Liver (tissue), 3 donors: ENCODE results near the gene PDLIM3.

ENCODE experiments used
- ATF3 ChIP-seq: IDR thresholded peaks from 2 replicates; pipeline ENCODE4 v1.6.1; 2016; ENCODE audit warnings: antibody characterized with exemption
- CTCF ChIP-seq: fragments of 150-350 bp; IDR thresholded peaks from 2 replicates; pipeline ENCODE4 v1.5.1; 2017; ENCODE audit warnings: improper control_type of control experiment, low read depth, low read length; ENCODE audit not compliant: missing input control
- EGR1 ChIP-seq, 2 donors: IDR thresholded peaks; 2 replicates each; pipeline ENCODE4 v1.6.1; 2016 to 2018; ENCODE audit warnings: antibody characterized with exemption in 2 of 2, low read depth in 2 of 2
- FOXA2 ChIP-seq: IDR thresholded peaks from 2 replicates; pipeline ENCODE4 v1.6.1; 2016; ENCODE audit warnings: antibody characterized with exemption
- GABPA ChIP-seq, 2 donors: IDR thresholded peaks in 1 of 2; conservative IDR thresholded peaks in 1 of 2; 2 replicates each; pipeline ENCODE4 v1.6.1; 2016; ENCODE audit warnings: antibody characterized with exemption in 2 of 2, mild to moderate bottlenecking in 1 of 2, moderate library complexity in 1 of 2
- JUND ChIP-seq, 2 donors: IDR thresholded peaks; 2 replicates each; pipeline ENCODE4 v1.6.1; 2016; ENCODE audit warnings: antibody characterized with exemption in 2 of 2
- REST ChIP-seq: IDR thresholded peaks from 2 replicates; pipeline ENCODE4 v1.6.1; 2016; ENCODE audit warnings: antibody characterized with exemption, mild to moderate bottlenecking
- SP1 ChIP-seq: IDR thresholded peaks from 2 replicates; pipeline ENCODE4 v1.6.1; 2018; ENCODE audit warnings: antibody characterized with exemption, mild to moderate bottlenecking
- YY1 ChIP-seq: IDR thresholded peaks from 2 replicates; pipeline ENCODE4 v1.6.1; 2016; ENCODE audit warnings: antibody characterized with exemption, mild to moderate bottlenecking
- donor health status: healthy.
- donor health status: healthy.

DNA sequence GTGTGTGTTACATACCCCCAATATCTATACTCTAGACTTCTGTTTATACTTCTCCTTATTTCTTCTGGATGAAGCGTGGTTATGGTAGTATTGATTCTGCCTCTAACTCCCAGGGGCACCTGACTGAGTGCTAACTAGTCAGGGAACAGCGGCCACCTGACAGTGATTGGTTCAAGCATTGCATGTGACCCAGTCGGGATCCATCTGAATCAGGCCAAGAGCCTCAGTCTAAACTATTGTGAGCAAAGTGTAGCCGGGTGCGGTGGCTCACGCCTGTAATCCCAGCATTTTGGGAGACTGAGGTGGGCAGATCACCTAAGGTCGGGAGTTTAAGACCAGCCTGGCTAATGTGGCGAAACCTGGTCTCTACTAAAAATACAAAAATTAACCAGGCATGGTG, 73.7 kb downstream of the PDLIM3 start:
- TF ChIP-seq CTCF (no peak), GABPA (IDR thresholded peaks at IDR 0.05 in 1 of 2, conservative IDR thresholded peaks at IDR 0.05 in 1 of 2) (no peak), EGR1 (IDR thresholded peaks at IDR 0.05; ENCODE audit: low read depth in 2 of 2) (no peak), ATF3 (no peak), JUND (IDR thresholded peaks at IDR 0.05) (no peak), YY1 (no peak), FOXA2 (no peak), REST (no peak), SP1 (no peak)
